Endothelial cell (in vitro differentiated cells): ENCODE data around the gene ADAMTSL5. TPM values are rescaled to one million over a fixed set of nuclear protein-coding genes. Genes with fewer than 3 reads are reported as not detected.

Source experiments
- DNase-seq: peaks from one replicate; pipeline ENCODE4 v3.0.0; 2021; ENCODE audit warnings: low spot score
- H3K27ac Mint-ChIP-seq: one replicate; pipeline ENCODE4 v1.8.0; 2021; ENCODE audit warnings: mixed read lengths, inconsistent platforms; ENCODE audit not compliant: unreplicated experiment
- H3K27me3 Mint-ChIP-seq: one replicate; pipeline ENCODE4 v1.8.0; 2021; ENCODE audit warnings: mild to moderate bottlenecking, moderate library complexity, mixed read lengths, inconsistent platforms; ENCODE audit not compliant: unreplicated experiment
- H3K36me3 Mint-ChIP-seq: one replicate; pipeline ENCODE4 v1.8.0; 2021; ENCODE audit warnings: mild to moderate bottlenecking, low read depth, mixed read lengths, inconsistent platforms; ENCODE audit not compliant: unreplicated experiment
- H3K4me1 Mint-ChIP-seq: one replicate; pipeline ENCODE4 v1.8.0; 2021; ENCODE audit warnings: mild to moderate bottlenecking, mixed read lengths, inconsistent platforms; ENCODE audit not compliant: unreplicated experiment
- H3K4me3 Mint-ChIP-seq: one replicate; pipeline ENCODE4 v1.8.0; 2021; ENCODE audit warnings: mild to moderate bottlenecking, mixed read lengths, inconsistent platforms; ENCODE audit not compliant: unreplicated experiment
- H3K9me3 Mint-ChIP-seq: one replicate; pipeline ENCODE4 v1.8.0; 2021; ENCODE audit warnings: mixed read lengths, inconsistent platforms; ENCODE audit not compliant: unreplicated experiment
- total RNA-seq: library from RNA; stranded (reverse); fragmentation: NEBNext Ultra II Directional; extraction: Animal tissue kit (Norgen Biotek cat#: 25700); gene quantifications from one replicate; pipeline ENCODE4 v1.2.1, GENCODE V29; 2021; ENCODE audit not compliant: unreplicated experiment
- TF ChIP-seq, protein P1 (sequence below): fragments of 200-600 bp; sonication (generic); IDR thresholded peaks from one replicate; pipeline ENCODE4 v1.5.0; 2021; ENCODE audit warnings: antibody characterized with exemption; ENCODE audit not compliant: unreplicated experiment

The ADAMTSL5 gene
- total RNA-seq, 1 donor from 2014 or later: 0.18 TPM

DNA sequence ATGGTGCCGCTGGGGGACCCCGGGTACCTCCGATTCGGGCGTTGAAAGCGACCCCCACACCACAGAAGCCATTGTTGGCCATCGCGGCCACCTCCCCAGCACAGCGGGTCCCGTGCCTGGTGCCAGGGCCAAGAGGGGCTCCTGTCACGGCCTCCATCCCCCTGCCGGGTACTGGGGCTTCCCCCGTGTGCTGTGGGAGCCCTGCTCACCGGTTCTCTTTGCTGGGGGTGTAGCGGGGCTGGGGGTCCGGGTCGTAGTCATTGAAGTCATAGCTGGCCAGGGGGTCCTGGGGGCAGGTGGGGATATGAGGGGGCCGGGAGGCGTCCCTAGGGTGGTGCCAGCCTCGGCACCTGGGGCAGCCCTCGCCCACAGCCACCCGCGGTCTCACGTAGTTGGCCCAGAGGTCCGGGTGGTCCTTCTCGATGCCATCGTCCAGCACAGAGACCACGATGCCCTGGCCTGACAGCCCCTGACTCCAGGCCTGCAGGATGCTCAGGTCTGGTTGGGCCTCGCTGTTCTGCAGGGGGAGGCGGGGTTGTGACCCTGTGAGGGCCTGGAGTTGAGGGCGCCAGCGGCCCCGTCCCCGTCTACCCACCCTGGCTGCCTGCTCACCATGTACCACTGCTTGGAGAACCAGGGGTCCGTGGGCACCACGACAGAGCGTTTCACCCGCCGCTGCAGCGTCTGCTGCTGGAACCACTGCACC is 25.1 kb downstream of the ADAMTSL5 start:
- H3K36me3 Mint-ChIP-seq: no peaks in the 10 kb centered on the region
- TF ChIP-seq, protein P1, sequence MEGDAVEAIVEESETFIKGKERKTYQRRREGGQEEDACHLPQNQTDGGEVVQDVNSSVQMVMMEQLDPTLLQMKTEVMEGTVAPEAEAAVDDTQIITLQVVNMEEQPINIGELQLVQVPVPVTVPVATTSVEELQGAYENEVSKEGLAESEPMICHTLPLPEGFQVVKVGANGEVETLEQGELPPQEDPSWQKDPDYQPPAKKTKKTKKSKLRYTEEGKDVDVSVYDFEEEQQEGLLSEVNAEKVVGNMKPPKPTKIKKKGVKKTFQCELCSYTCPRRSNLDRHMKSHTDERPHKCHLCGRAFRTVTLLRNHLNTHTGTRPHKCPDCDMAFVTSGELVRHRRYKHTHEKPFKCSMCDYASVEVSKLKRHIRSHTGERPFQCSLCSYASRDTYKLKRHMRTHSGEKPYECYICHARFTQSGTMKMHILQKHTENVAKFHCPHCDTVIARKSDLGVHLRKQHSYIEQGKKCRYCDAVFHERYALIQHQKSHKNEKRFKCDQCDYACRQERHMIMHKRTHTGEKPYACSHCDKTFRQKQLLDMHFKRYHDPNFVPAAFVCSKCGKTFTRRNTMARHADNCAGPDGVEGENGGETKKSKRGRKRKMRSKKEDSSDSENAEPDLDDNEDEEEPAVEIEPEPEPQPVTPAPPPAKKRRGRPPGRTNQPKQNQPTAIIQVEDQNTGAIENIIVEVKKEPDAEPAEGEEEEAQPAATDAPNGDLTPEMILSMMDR: no peak
- DNase-seq: no peak
- H3K9me3 Mint-ChIP-seq: no peaks in the 10 kb centered on the region
- H3K27me3 Mint-ChIP-seq: peaks cover 14% of the 10 kb centered on the region
- H3K27ac Mint-ChIP-seq: no peak overlapping the region
- no peak overlapping the region for H3K4me3 Mint-ChIP-seq
- peaks cover 2% of the 10 kb centered on the region for H3K4me1 Mint-ChIP-seq

DNA sequence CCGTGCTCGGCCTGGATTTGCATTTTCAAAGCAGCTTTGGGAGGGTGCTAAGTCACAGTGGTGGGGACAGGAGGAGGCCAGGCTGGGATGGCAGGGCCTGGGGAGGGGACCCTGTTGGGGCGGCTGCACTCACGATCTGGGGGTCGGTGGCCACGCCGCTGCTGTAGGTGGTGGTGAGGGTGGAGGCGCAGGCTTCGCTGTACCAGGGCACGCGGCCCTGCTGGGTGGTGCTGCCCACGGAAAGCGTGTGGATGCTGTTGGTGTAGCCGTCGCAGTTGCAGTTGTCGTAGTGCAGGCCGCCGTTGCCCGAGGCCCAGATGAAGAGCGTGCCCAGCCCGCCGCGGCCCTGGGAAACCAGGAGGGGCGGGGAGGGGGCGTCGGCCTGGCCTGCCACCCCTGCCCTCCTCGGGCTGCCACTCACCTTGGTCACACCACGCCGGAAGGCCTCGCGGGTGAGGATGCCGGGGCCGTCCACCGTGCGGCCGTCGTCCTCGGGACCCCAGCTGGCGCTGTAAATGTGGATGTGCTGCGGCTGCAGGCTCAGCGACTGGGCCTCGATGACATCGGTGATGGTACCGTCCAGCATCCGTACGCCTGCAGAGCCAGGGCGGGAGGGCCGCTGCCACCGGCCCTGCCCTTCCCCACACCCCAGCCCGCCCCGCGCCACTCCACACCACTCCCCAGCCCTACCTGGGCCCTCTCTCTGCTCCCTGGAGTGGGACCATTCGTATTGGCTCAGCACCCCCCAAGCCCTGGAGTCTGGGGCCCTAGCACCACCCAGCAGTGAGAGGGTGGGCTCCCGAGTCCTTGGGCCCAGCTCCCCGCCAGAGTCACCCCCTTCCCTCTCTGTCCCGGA is 25.9 kb downstream of the ADAMTSL5 start:
- no peaks in the 10 kb centered on the region for H3K9me3 Mint-ChIP-seq
- H3K4me1 Mint-ChIP-seq: peaks cover 2% of the 10 kb centered on the region
- DNase-seq: no peak
- TF ChIP-seq, protein P1: no peak
- no peak overlapping the region for H3K4me3 Mint-ChIP-seq
- H3K27ac Mint-ChIP-seq: no peak overlapping the region
- H3K27me3 Mint-ChIP-seq: peaks cover 11% of the 10 kb centered on the region
- no peaks in the 10 kb centered on the region for H3K36me3 Mint-ChIP-seq

DNA sequence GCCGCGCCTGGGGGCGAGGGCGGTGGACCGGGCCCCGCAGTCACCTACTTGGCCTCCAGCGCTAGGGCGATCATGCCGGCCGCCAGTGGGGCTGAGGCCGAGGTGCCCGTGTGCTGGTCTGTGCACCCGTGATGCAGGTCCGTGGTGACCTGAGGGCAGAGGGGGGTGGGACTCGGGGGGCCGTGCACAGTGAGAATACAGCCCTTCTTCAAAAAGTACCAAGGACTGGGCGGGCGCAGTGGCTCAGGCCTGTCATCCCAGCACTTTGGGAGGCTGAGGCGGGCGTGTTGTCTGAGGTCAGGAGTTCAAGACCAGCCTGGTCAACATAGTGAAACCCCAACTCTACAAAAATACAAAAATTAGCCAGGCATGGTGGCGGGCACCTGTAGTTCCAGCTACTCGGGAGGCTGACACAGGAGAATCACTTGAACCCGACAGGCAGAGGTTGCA is 28.8 kb downstream of the ADAMTSL5 start:
- H3K4me1 Mint-ChIP-seq: peaks cover 8% of the 10 kb centered on the region
- no peak for DNase-seq
- TF ChIP-seq, protein P1: no peak
- no peak overlapping the region for H3K4me3 Mint-ChIP-seq
- H3K36me3 Mint-ChIP-seq: peaks cover 5% of the 10 kb centered on the region
- no peak overlapping the region for H3K27ac Mint-ChIP-seq
- no peaks in the 10 kb centered on the region for H3K9me3 Mint-ChIP-seq
- H3K27me3 Mint-ChIP-seq: peaks cover 6% of the 10 kb centered on the region

DNA sequence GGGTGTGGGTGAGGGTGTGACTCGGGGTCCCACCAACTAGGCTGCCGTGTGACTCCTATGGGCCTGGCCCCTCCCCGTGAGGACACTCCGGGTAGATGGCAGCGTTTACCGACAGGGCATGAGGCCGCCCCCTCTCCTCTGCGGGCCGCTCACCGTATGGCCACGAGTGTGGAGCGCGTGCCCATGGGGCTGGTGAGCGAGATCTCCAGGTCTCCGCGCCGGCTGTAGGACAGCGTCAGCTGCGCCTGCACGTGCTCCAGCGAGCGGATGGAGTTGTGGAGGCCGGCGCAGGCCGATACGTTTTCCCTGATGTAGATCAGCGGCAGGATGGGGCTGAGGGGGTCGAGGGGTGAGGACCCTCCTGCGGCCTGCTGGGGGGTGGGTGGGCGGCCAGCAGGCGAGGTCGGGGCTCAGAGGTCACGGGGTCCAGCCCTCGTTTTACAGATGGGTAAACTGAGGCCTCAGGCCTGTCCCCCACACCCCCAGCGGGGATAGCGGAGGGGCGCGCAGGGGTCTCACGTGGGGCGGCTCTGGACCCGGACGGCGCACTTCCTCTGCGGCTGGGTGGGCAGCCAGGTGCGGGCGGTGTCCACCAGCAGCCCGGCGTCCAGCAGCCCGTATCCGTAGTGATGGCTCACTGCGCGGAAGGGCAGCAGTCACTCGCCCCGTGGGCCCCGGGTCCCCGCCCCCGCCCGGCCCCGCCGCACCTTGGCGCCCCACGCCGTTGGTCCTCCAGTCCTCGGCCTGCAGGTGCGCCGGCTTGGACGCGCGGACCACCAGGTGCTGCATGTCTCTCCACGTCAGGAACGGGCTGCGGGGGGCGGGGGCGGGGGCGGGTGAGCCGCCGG is 29.5 kb downstream of the ADAMTSL5 start:
- no peak overlapping the region for H3K4me3 Mint-ChIP-seq
- peaks cover 5% of the 10 kb centered on the region for H3K36me3 Mint-ChIP-seq
- H3K27ac Mint-ChIP-seq: no peak overlapping the region
- H3K4me1 Mint-ChIP-seq: peaks cover 8% of the 10 kb centered on the region
- no peak for DNase-seq
- H3K9me3 Mint-ChIP-seq: no peaks in the 10 kb centered on the region
- TF ChIP-seq, protein P1: no peak
- H3K27me3 Mint-ChIP-seq: peaks cover 5% of the 10 kb centered on the region
